Testis (tissue), 3 donors: ENCODE data around the gene ALOX5. TPM values are rescaled to one million over a fixed set of nuclear protein-coding genes. Genes with fewer than 3 reads are reported as not detected.

Experiments used
- DNase-seq: peaks from one replicate; pipeline ENCODE4 v3.0.0-alpha.2; 2019
- H3K27ac ChIP-seq, 2 donors: fragments of 200-600 bp; sonication (generic); one replicate each; pipeline ENCODE4 v1.5.1; 2019
- H3K27me3 ChIP-seq: fragments of 200-600 bp; sonication (generic); one replicate; pipeline ENCODE4 v1.5.1; 2019
- H3K36me3 ChIP-seq: fragments of 200-600 bp; sonication (generic); one replicate; pipeline ENCODE4 v1.5.1; 2017; ENCODE audit warnings: low read depth; ENCODE audit errors: missing control alignments
- H3K4me1 ChIP-seq: fragments of 200-600 bp; sonication (generic); one replicate; pipeline ENCODE4 v1.5.1; 2019
- H3K4me3 ChIP-seq, 2 donors: fragments of 200-600 bp; sonication (generic); one replicate each; pipeline ENCODE4 v1.5.1; 2017 to 2019
- H3K9me3 ChIP-seq: fragments of 200-600 bp; sonication (generic); one replicate; pipeline ENCODE4 v1.5.1; 2017
- POLR2A ChIP-seq: fragments of 450-650 bp; IDR thresholded peaks from one replicate; pipeline ENCODE4 v1.6.1; 2017; ENCODE audit warnings: antibody characterized with exemption, mild to moderate bottlenecking, moderate library complexity
- WGBS, 2 donors: methylation state at CpG; one replicate each; pipeline ENCODE4 v1.1.5; 2018; 5-methylcytosine and 5-hydroxymethylcytosine counted together
- intact Hi-C: fragments of 100-400 bp; cut with DNase I; formaldehyde crosslinking; loops from one replicate; pipeline ENCODE4 v1.15.1; 2023; ENCODE audit warnings: low total_unique reads
- polyA plus RNA-seq: library from polyadenylated mRNA; stranded (reverse); fragments of 350-450 nt; fragmentation: Illumina TruSeq; extraction: RNeasy Lipid Tissue Mini Kit (QIAGEN cat#74804); gene quantifications from one replicate; pipeline ENCODE4 v1.2.3, GENCODE V29; 2014; ENCODE audit warnings: low read depth, low replicate concordance; ENCODE audit not compliant: insufficient read depth
- total RNA-seq, 2 donors: library from RNA; depleted of rRNA; stranded (reverse); fragments of >200 nt; gene quantifications; one replicate each; pipeline ENCODE4 v1.2.3, GENCODE V29; 2016
- TF ChIP-seq, protein P1 (sequence below), 3 experiments: fragments of 450-650 bp in 2 of 3; fragments of 200-600 bp in 1 of 3; sonication (generic) in 1 of 3; IDR thresholded peaks; one replicate each; pipeline ENCODE4 v1.5.1; 2016 to 2019; ENCODE audit warnings: antibody characterized with exemption in 3 of 3, mild to moderate bottlenecking in 2 of 3, moderate library complexity in 1 of 3

The ALOX5 gene
- total and polyA plus RNA-seq, 3 donors from 2014 or later: 11.4 to 18.5 (median 13.7) TPM

DNA sequence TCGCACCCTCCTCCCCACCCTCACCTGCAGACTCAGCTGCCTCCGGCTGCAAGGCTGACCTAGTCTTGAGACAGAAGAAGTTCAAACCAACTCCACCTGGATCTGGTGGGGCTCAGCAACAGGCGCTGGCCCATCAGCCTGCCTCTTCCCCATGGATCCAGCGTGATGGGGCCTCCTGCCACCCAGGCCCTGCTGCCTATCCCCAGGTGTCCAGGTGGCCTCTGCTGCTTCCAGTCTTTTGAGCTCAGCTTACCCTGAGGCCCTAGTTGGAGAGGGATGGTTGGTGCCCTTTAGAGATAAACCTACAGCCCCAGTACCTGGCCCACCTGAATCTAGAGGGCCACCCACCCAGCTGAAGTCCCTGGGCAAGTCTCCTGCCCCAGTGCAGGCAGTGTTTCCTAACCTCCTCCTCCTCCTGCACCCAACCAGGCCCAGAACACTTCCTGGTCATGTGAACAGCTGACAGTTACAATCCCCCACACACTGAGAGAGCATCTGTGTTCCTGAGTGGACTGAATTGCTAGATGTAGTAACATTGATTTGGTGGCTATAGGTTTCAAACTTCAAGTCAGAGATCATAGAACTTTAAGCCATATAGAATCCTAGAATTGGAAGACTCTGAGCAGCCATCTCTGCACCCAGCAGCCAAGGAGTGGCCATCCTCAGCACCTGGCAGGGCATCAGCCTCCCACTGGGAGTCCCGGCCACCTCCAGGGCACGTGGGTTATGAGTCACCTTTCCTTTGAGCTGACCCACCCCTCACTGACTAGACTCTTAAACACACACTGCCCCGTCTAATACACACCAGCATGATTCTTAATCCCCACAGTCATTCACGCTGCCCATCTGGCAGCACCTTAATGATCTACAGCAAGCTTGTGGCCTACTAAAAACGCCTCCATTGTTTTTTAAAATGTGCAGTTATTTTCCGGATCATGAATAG, 51.9 kb downstream of the ALOX5 start:
- no peak for DNase-seq
- no peaks in the 10 kb centered on the region for H3K36me3 ChIP-seq
- no peak overlapping the region for H3K27ac ChIP-seq
- no peak overlapping the region for H3K4me3 ChIP-seq
- H3K4me1 ChIP-seq: no peaks in the 10 kb centered on the region
- no peak for TF ChIP-seq POLR2A
- TF ChIP-seq, protein P1, sequence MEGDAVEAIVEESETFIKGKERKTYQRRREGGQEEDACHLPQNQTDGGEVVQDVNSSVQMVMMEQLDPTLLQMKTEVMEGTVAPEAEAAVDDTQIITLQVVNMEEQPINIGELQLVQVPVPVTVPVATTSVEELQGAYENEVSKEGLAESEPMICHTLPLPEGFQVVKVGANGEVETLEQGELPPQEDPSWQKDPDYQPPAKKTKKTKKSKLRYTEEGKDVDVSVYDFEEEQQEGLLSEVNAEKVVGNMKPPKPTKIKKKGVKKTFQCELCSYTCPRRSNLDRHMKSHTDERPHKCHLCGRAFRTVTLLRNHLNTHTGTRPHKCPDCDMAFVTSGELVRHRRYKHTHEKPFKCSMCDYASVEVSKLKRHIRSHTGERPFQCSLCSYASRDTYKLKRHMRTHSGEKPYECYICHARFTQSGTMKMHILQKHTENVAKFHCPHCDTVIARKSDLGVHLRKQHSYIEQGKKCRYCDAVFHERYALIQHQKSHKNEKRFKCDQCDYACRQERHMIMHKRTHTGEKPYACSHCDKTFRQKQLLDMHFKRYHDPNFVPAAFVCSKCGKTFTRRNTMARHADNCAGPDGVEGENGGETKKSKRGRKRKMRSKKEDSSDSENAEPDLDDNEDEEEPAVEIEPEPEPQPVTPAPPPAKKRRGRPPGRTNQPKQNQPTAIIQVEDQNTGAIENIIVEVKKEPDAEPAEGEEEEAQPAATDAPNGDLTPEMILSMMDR (IDR thresholded peaks at IDR 0.05): no peak
- no peaks in the 10 kb centered on the region for H3K9me3 ChIP-seq
- 90 to 94% methylated on average over 8 to 10 of the region's 10 CpGs for WGBS, 2 donors
- intact Hi-C loops: no loop called here
- no peaks in the 10 kb centered on the region for H3K27me3 ChIP-seq

DNA sequence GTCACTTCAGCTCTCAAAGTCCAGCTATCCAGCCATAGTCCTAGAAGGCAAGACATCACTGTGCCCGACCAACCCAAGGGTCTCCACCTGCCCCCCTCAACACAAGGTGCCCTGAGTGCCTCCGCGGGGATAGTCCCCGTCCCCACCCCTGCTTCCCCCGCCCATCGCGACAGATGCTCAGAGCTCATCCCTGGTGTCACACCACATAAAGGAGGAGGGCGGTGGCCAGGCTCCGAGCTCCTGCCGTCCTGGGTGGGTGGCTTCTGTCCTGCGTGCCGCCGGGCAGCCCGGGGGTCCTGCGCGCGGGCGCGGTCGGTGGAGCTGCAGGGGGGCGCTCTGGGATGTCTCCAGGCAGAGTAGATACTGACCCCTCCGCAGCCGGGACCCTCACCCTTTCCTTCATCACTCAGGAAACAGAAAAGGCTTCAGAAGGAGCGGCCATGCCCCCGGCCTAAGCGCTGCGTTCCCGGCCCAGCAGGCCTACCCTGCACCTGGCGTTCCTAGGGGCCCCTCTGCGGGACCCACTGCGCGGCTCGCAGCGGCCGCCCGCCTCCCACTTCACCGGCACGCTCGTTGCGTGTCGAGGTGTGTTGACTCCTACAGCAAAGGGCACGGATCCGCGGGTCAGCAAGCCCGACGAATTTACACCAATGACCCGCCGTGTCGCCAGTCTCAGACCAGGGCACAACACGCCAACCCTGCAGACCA, 53.4 kb downstream of the ALOX5 start:
- peak overlapping the region in 1 of 2 donors; percentile 23 for H3K4me3 ChIP-seq
- 46% methylated on average over 46 of the region's 50 CpGs; no CpG with 5 or more reads in 1 of the 2 donors for WGBS, 2 donors
- H3K4me1 ChIP-seq: no peaks in the 10 kb centered on the region
- no peaks in the 10 kb centered on the region for H3K9me3 ChIP-seq
- H3K27ac ChIP-seq: no peak overlapping the region
- H3K36me3 ChIP-seq: no peaks in the 10 kb centered on the region
- H3K27me3 ChIP-seq: no peaks in the 10 kb centered on the region
- DNase-seq: no peak
- intact Hi-C loops: no loop called here
- TF ChIP-seq, protein P1 (IDR thresholded peaks at IDR 0.05): no peak
- no peak for TF ChIP-seq POLR2A

DNA sequence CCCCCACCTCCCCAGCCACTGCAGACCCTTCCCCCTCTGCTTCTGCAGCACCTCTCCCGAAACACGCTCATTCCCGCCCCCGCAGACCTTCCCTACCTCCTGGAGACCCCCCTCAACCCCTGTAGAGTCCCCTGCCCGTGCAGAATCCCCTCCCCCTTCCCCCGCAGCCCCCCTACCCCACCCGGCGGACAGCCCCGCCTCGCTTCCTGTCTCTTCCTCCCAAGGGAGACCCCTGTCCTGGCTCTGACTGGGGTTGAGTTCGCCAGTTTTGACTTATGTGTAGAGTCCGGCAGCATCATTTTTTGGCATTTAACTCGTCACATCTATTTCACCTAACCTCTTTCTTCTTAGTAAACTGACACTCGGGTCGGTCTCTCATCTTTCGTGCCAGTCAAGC, 54.0 kb downstream of the ALOX5 start:
- TF ChIP-seq, protein P1 (IDR thresholded peaks at IDR 0.05): no peak
- no peak for TF ChIP-seq POLR2A
- H3K27me3 ChIP-seq: no peaks in the 10 kb centered on the region
- H3K4me3 ChIP-seq: peak overlapping the region in 1 of 2 donors; percentile 23
- no peaks in the 10 kb centered on the region for H3K36me3 ChIP-seq
- H3K9me3 ChIP-seq: no peaks in the 10 kb centered on the region
- H3K27ac ChIP-seq: no peak overlapping the region
- intact Hi-C loops: no loop called here
- no peaks in the 10 kb centered on the region for H3K4me1 ChIP-seq
- WGBS, 2 donors: 22 to 44% methylated on average over 12 to 16 of the region's 16 CpGs
- DNase-seq: no peak

DNA sequence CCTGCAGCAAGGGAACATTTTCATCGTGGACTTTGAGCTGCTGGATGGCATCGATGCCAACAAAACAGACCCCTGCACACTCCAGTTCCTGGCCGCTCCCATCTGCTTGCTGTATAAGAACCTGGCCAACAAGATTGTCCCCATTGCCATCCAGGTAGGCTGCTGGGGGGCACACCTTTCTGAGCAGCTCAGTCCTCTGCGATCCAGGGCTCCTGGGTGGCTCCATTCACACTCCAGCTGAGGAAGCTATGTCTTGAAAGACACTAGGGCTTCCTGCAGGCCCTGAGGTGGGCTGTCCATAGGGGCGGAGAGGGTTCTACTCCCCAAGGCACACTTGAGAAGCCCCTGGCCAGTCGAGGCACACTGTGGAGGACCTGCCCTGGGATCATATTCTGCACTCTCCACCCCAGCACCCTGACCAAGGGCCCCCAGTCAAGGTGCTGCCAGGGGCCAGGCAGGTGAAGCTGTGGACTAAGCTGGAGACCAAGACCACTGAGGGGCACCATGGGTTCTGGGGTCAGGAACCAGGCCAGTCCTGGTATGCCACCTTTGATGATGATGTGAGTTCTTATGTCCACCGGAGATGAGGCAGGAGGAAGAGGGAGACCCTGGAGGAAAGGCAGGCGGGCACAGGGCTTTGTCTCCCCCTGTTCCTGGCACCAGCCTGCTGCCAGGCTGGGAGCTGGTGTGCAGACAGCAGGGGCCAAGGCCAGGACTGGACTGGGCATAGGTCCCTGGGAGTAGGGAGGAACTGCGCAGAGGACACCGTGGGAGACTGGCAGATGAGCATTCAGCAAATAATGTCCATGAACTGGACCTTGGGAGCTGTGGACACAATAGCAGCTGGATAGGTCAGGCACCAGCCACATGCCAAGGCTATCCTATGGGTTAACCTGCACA, 54.8 kb downstream of the ALOX5 start:
- no peaks in the 10 kb centered on the region for H3K9me3 ChIP-seq
- no peaks in the 10 kb centered on the region for H3K27me3 ChIP-seq
- no peak overlapping the region for H3K4me3 ChIP-seq
- no peaks in the 10 kb centered on the region for H3K36me3 ChIP-seq
- H3K4me1 ChIP-seq: no peaks in the 10 kb centered on the region
- intact Hi-C loops: no loop called here
- 59 to 77% methylated on average over 8 to 10 of the region's 10 CpGs for WGBS, 2 donors
- H3K27ac ChIP-seq: no peak overlapping the region
- no peak for DNase-seq
- TF ChIP-seq, protein P1 (IDR thresholded peaks at IDR 0.05): no peak
- no peak for TF ChIP-seq POLR2A
